NCI-H2029 (cell line): Measurements from ENCODE around the gene FRAS1.

Experiments used
- DNase-seq: peaks from one replicate; lab custom pipeline; 2025; lab: John Stamatoyannopoulos, UW

The FRAS1 gene

GRCh38 chr4:78370631-78371372 is 313.7 kb downstream of the FRAS1 start:
- DNase-seq: no peak

DNA sequence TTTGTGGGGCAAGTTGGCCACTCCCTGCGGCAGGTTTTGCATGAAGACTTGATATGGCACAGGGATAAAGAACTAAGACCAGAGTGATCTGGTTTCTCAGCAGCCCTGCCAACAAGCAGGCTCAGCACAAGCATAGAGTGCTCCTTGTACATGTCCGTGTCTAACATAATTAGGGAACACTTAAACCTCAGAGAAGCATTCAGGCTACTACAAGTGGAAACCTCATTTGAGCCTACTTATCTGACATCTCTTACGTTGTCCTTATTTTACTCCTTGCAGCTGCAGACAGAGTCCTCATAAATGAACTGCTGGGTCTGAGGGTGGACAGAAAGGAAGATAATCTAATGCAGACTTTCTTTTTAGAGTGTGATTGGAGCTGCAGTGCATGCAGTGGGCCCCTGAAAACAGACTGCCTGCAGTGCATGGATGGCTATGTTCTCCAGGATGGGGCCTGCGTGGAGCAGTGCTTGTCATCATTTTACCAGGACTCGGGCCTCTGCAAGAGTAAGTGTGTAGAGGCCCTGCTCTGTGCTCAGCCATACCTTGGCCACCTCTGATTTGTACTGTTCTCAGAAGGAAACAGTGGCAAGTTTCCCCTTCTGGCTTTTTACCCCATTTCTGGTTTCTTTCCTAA is 315.3 kb downstream of the FRAS1 start:
- DNase-seq: no peak

GRCh38 chr4:78377555-78377954 is 320.4 kb downstream of the FRAS1 start:
- DNase-seq: no peak

- no peak for DNase-seq
Observed at GRCh38 chr4:78379040-78379439, 321.9 kb downstream of the FRAS1 start.

GRCh38 chr4:78379991-78380729 is 323.0 kb downstream of the FRAS1 start:
- DNase-seq: no peak

- DNase-seq: no peak
Observed at GRCh38 chr4:78386679-78387078, 329.6 kb downstream of the FRAS1 start.

DNA sequence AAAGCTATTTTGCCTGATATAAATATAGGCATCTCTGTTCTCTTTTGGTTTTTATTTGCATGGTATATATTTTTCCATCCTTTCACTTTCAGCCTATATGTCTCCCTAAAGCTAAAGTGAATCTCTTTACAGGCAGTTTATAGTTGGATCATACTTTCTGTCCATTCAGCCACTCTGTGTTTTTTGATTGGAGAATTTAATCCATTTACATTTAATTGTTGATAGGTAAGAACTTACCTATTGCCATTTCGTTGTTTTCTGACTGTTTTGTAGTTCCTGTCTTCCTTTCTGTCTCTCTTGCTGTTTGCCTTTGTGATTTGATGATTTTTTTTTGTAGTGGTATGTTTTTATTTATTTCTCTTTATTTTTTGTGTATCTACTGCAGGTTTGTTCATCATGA is 338.5 kb downstream of the FRAS1 start:
- DNase-seq: no peak

DNA sequence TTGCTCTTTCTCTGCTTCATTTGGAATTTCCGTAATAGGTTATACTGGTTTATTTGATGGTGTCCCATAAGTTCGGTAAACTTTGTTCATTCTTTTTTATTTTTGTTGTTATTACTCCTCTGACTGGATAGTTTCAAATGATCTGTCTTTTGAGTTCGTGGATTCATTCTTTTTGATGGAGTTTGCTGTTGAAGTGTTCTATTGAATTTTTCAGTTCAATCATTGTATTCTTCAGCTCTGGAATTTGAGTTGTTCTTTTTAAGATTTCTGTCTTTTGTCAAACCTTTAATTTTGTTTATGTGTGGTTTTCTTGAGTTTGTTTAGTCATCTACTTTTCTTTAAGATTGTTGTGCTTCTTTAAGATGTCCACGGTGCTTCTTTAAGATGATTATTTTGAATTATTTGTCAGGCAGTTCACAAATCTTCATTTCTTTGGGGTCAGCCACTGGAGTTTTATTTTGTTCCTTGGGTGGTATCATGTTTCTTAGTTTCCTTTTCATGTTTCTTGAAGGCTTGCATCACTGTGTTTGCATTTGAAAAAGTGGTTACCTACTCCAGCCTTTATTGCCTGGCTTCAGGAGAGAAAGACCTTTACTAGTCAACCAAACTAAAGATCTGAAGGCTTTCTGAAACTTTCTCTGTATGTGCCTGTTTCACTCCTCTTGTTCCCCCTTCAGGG is 339.6 kb downstream of the FRAS1 start:
- DNase-seq: no peak

DNA sequence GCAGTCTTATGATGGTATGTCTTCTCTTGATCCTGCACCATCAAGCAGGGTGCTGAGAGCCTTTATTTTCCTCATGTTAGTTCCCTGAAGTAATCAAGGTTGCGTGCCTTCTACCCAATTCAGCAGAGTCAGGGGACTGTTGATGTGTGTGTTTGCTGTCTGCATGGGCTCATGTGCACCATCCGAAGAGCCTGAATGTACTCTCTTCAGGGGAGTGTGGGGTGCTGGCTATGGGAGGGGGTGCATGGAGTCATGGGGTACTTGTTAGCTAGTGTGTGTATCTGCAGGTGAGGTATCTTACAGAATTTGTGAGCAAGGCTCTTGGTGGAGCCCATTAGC is 340.1 kb downstream of the FRAS1 start:
- no peak for DNase-seq

DNA sequence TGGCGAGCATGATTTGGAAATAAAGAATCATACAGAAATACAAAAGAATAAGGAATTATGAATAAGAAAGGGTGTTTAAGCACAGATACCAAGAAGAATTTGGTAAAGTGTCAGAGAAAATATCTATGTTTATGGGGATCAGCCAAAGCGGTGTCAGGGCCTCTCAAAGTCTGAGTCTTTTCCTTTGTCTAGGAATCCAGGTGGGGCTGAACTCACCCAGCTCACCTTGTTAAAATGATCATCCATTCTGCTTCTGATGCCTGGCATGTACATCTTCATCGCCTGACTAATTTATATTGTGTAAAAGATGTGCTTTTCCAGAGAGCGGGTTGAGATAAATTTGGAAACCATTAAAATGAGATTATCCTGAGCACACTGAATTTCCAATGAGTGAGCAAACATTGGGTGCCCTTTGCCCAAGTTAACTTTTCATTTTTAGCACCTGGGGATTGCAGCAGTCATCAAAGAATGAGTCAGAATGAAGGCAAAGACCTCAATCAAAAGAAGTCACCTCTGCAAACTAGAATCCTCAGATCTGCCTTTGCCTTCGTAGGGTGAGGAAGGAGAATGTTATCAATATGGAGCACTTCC is 352.6 kb downstream of the FRAS1 start:
- DNase-seq: no peak

DNA sequence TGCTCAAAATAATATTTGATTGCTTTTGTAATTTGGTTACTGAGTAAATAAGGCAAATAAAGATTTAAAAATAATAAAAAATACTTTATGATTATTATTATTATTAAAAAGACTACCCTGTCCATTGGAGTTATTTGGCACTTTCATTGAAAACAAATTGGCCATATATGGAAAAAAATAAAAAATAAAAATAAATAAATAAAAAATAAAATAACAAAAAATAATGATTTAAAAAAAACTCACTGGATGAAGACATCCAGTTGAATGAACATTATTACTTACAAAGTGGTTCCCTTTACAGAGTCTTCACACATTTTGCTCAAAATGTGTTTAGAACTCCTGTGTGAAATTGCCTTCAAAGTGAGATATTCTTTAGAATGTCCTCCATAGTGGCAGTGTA is 353.1 kb downstream of the FRAS1 start:
- no peak for DNase-seq

DNA sequence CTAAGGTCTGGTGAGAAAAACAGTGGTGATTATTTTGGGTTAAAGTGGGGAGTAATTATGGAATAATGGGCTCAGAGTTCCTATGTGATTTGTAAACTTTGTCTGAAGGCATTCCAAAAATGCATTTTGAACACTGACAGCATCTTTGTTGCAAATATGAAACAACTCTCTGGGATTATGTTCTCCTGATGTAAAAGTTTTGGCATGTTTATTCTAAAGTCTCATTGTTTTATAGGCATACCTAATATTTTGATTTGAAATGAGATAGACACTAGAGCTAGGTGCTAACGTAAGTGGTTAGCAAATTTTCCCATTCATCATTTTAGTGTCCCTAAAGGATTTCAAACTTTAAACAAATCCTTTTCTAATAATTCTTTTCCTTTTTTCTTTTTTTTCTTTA is 353.6 kb downstream of the FRAS1 start:
- DNase-seq: no peak

- DNase-seq: no peak
Observed at GRCh38 chr4:78414116-78414515, 357.0 kb downstream of the FRAS1 start.

- DNase-seq: no peak
Observed at GRCh38 chr4:78417603-78418002, 360.5 kb downstream of the FRAS1 start.

DNA sequence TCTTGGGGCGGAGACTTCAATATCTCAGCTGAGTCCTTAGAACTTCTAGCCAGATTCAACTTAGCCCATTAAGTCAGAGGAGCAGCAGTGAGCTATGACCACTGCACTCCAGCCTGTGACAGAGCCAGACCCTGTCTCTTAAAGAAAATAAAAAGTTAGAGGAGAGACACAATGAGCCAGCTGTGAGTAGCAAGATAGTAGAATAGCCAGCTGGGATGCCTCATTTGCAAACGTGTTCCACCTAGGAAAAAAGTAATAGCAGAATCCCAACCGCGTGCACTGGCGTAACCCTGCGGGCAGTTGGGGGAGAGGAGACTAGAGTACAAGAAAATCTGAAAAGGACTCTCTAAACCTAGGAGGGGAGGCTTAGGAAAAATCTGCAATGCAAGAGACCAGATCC is 361.3 kb downstream of the FRAS1 start:
- DNase-seq: no peak

DNA sequence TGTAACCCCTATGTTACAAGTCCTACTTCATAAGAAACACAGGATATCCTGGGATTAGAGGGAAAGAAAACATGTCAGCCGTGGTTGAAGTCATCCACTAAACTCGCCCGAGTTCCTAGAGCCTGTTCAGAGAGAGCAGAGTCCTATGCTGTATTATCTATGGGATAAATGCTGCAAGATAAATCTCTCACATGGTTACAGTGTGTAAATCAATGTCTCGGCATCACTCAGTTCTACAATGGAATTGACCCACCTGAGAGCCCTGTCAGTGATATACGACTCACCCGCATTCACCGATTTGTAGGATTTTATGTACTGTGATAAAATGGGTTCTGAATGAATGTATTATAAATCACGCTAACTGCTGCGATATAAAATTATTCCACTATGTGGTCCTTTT is 366.7 kb downstream of the FRAS1 start:
- DNase-seq: no peak

DNA sequence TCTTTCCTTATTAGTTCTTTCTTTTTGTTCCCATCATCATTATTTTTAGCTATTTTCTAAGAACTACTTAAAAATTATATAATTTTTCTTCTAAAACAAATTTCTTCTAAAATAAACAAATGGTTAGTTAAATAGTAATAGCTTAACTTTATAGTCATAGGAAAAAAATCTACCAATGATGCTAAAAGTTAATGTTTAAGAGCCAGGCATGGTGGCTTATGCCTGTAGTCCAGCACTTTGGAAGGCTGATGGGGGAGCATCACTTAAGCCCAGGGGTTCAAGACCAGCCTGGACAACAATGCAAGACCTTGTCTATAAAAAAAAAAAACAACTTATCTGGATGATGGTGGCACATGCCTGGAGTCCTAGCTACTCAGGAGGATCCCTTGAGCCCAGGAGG is 367.3 kb downstream of the FRAS1 start:
- no peak for DNase-seq

DNA sequence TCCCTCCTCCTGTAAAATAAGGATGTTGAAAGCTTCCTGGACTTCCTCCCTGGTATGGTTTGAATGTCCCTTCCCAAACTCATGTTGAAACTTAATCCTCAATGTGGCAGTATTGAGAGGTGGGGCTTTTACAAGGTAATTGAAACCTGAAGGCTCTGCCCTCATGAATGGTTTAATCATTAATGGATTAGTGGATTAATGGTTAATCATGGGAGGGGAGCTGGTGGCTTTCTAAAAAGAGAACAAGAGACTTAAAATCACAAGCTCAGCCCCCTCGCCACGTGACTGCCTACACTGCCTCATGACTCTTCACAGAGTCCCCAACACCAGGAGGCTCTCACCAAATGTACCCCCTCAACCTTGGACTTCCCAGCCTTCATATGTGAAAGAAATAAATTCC is 369.8 kb downstream of the FRAS1 start:
- no peak for DNase-seq

DNA sequence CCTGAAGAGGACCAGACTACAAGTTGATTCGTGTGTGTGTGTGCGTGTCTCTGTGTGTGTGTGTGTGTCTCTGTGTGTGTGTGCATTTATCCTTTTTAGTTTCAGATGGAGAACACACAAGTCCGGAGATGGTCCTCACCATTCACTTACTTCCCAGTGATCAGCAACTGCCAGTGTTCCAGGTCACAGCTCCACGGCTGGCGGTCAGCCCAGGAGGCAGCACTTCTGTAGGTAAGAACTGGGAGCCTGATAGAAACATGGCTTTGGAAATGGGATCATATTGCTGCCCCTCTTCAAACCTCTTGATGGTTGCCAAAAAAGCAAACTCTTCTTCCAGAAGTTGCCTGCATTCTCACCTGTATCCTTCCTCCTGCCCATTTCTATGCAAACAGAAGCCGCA is 371.9 kb downstream of the FRAS1 start:
- DNase-seq: no peak

DNA sequence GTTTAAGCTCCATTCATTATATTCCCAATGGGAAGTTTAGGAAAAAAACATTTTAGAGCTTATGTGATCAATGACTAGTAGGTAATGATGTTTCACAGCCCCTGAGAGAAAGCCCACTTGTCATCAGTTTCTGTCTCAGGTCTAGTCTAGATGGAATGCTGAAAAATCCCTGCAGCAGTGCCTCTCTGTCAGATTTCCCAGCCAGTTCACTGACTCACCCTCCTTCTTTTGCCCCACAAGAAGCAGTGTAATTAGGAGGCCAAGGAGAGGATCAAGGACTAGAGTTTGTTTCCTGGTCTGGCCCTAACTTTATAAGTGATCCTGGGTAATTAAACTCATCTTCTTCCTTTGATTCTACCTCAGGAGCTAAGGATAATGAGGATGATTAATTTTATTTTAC is 375.8 kb downstream of the FRAS1 start:
- DNase-seq: no peak

DNA sequence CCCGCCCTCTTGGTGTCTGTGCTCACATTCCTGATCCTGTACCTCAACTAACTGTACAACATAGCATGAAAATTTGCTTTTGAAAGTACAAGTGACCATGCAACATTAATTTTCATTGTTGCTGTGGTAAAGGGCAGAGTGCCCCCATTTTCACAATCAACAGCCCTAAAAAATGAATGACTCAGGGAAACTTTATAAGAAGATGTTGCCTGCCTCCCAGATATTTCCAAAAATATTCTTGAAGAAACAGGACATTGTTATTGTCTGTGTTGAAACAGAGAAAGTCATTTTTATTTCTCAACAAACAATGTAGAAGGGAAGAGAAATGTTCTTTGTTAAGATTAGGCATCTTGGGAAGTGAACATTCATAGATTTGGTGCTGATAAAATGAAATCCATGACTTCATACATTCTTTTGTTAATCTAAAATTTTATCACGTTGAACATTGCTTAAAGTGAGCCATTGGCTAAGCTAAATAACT is 380.5 kb downstream of the FRAS1 start:
- no peak for DNase-seq

GRCh38 chr4:78439328-78439727 is 382.2 kb downstream of the FRAS1 start:
- no peak for DNase-seq
